DOHH2 (cell line): Measurements from ENCODE around the gene CORO1C.

Experiments
- H3F3A ChIP-seq: fragments of 200-600 bp; sonication (generic), shearing (Covaris generic); 2 replicates; pipeline ENCODE4 v1.6.0; 2016; ENCODE audit warnings: antibody characterized with exemption, mild to moderate bottlenecking; ENCODE audit not compliant: control insufficient read depth, insufficient read depth
- H3K27ac ChIP-seq: fragments of 200-600 bp; sonication (generic); 2 replicates; pipeline ENCODE4 v1.5.1; 2014; ENCODE audit warnings: low read depth, mild to moderate bottlenecking, low read length, moderate library complexity
- H3K27me3 ChIP-seq: fragments of 200-600 bp; sonication (generic); 2 replicates; pipeline ENCODE4 v1.6.1; 2014; ENCODE audit warnings: mild to moderate bottlenecking, low read length, mixed read lengths; ENCODE audit not compliant: control insufficient read depth
- H3K36me3 ChIP-seq: fragments of 200-600 bp; sonication (generic); 2 replicates; pipeline ENCODE4 v1.6.1; 2014; ENCODE audit warnings: mild to moderate bottlenecking, low read length, moderate library complexity, mixed read lengths; ENCODE audit not compliant: control insufficient read depth
- H3K4me1 ChIP-seq: fragments of 200-600 bp; sonication (generic); 2 replicates; pipeline ENCODE4 v1.6.1; 2014; ENCODE audit warnings: mild to moderate bottlenecking, low read length, mixed read lengths; ENCODE audit not compliant: control insufficient read depth
- H3K4me2 ChIP-seq: fragments of 200-600 bp; sonication (generic); 2 replicates; pipeline ENCODE4 v1.6.0; 2014; ENCODE audit warnings: mild to moderate bottlenecking, low read length, moderate library complexity
- H3K4me3 ChIP-seq: fragments of 200-600 bp; sonication (generic); 2 replicates; pipeline ENCODE4 v1.5.1; 2014; ENCODE audit warnings: mild to moderate bottlenecking, low read length, mixed read lengths
- H3K79me2 ChIP-seq: fragments of 200-600 bp; sonication (generic); 2 replicates; pipeline ENCODE4 v1.6.1; 2014; ENCODE audit warnings: mild to moderate bottlenecking, low read length, mixed read lengths; ENCODE audit not compliant: control insufficient read depth
- H3K9me2 ChIP-seq: fragments of 200-600 bp; sonication (generic); replicated peaks from 2 replicates; pipeline ENCODE4 v1.6.1; 2014; ENCODE audit warnings: mild to moderate bottlenecking, low read length, mixed read lengths; ENCODE audit not compliant: control insufficient read depth
- H3K9me3 ChIP-seq: fragments of 200-600 bp; sonication (generic); 2 replicates; pipeline ENCODE4 v1.6.1; 2014; ENCODE audit warnings: antibody characterized with exemption, low read length, mixed read lengths; ENCODE audit not compliant: control insufficient read depth, insufficient read depth
- H4K20me1 ChIP-seq: fragments of 200-600 bp; sonication (generic); 2 replicates; pipeline ENCODE4 v1.6.0; 2014; ENCODE audit warnings: low read depth, mild to moderate bottlenecking, antibody characterized with exemption, low read length, moderate library complexity; ENCODE audit not compliant: control insufficient read depth, insufficient read depth
- CTCF ChIP-seq: fragments of 200-600 bp; sonication (generic); IDR thresholded peaks from one replicate; pipeline ENCODE4 v1.5.1; 2014; ENCODE audit warnings: antibody characterized with exemption, mild to moderate bottlenecking, low read depth, low read length; ENCODE audit not compliant: poor library complexity, severe bottlenecking
- EZH2phosphoT487 ChIP-seq: fragments of 200-600 bp; sonication (generic); IDR thresholded peaks from 2 replicates; pipeline ENCODE4 v1.6.1; 2017; ENCODE audit warnings: borderline replicate concordance, mild to moderate bottlenecking, antibody characterized with exemption, low read length, moderate library complexity, mixed read lengths

The CORO1C gene

GRCh38 chr12:108610336-108610815 is 120.9 kb downstream of the CORO1C start:
- H3K27ac ChIP-seq = no peak overlapping the region
- no peak for TF ChIP-seq CTCF
- no peak for TF ChIP-seq EZH2phosphoT487
- no peak overlapping the region for H3K4me3 ChIP-seq
- no peak overlapping the region for H3K4me2 ChIP-seq
- no peaks in the 10 kb centered on the region for H3K9me2 ChIP-seq
- no peaks in the 10 kb centered on the region for H3K79me2 ChIP-seq
- peaks cover 17% of the 10 kb centered on the region for H3K4me1 ChIP-seq
- H4K20me1 ChIP-seq = no peaks in the 10 kb centered on the region
- no peaks in the 10 kb centered on the region for H3K9me3 ChIP-seq
- peaks cover 2% of the 10 kb centered on the region; the same call in 1 of the 2 replicates for H3F3A ChIP-seq
- no peaks in the 10 kb centered on the region for H3K36me3 ChIP-seq
- peaks cover 37% of the 10 kb centered on the region for H3K27me3 ChIP-seq

DNA sequence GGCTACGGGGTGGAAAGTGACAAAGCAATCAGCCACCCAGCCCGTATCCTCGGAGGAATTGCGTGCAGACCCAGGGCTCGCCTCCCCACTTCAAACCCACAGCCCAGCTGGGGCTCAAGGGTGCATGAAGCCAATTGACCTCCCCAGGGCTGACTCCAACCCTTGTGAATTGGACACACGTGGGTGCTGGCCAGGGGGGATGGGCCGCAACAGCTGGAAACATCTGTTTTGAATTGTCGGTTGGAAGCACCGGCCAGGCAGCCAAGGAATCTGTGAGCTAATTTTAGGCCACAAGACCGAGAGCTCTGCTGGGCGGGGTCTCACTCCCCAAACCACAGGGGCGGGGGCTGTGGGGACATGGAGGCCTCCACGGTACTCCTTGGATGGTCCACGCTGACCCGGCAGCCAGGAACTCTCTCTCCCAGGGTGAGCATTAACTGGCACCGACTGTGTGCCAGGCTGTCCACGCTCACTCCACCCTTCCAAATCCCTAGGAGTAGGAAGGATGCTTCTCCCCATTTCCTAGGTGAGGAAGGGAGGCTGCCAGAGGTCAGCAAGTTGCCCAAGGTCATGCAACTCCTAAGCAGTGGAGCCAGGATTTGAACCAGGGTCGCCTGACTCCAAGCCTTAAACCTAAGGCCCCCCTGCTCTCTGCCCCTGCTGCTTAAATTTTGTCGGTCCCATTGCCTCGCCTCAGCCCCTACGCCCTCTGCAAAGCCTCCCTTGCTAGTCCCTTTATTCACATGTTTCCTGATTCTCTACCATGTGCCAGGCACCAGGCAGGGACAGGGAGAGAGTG is 121.6 kb downstream of the CORO1C start:
- H3K36me3 ChIP-seq = no peaks in the 10 kb centered on the region
- no peaks in the 10 kb centered on the region for H3K9me2 ChIP-seq
- no peak overlapping the region for H3K4me2 ChIP-seq
- H4K20me1 ChIP-seq = no peaks in the 10 kb centered on the region
- peaks cover 17% of the 10 kb centered on the region for H3K4me1 ChIP-seq
- peaks cover 2% of the 10 kb centered on the region; the same call in 1 of the 2 replicates for H3F3A ChIP-seq
- no peak overlapping the region for H3K4me3 ChIP-seq
- TF ChIP-seq EZH2phosphoT487 = no peak
- no peak for TF ChIP-seq CTCF
- no peak overlapping the region for H3K27ac ChIP-seq
- peaks cover 37% of the 10 kb centered on the region for H3K27me3 ChIP-seq
- no peaks in the 10 kb centered on the region for H3K79me2 ChIP-seq
- H3K9me3 ChIP-seq = no peaks in the 10 kb centered on the region

DNA sequence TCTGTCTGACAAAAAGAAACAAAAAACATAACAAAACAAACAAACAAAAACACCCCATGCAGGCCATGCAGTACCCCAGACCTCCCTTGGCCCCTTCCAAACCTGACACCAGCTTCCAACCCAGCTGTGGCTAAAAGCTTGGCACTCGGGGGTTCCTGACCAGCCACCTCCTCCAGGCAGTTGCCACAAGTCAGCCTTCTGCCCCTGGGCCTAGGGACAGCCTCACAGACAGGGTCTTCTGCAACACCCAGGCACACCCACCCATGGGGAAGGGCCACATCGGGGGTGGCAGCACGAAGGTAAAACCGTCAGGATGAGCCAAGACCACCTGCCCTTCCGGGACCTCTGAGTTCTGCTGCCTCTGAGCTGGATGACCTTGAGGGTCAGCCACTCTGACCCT is 122.7 kb downstream of the CORO1C start:
- Histone ChIP-seq H3F3A (peaks cover 2% of the 10 kb centered on the region; the same call in 1 of the 2 replicates), H3K27me3 (peaks cover 30% of the 10 kb centered on the region), H3K27ac (no peak overlapping the region), H3K9me3 (no peaks in the 10 kb centered on the region), H3K36me3 (no peaks in the 10 kb centered on the region), H3K79me2 (no peaks in the 10 kb centered on the region), H3K9me2 (no peaks in the 10 kb centered on the region), H3K4me3 (no peak overlapping the region), H3K4me2 (no peak overlapping the region), H3K4me1 (peaks cover 17% of the 10 kb centered on the region), H4K20me1 (no peaks in the 10 kb centered on the region)
- TF ChIP-seq CTCF (no peak), EZH2phosphoT487 (no peak)
